Prostate gland (tissue), 2 donors: ENCODE measurements around the gene GUCY1A1. TPM values are rescaled to one million over a fixed set of nuclear protein-coding genes. Genes with fewer than 3 reads are reported as not detected.

ENCODE experiments used
- DNase-seq: peaks from one replicate; pipeline ENCODE4 v3.0.0-alpha.2; 2019; ENCODE audit warnings: low spot score
- H3K27ac ChIP-seq, 2 donors: fragments of 200-600 bp; sonication (generic); 2 replicates each; pipeline ENCODE4 v1.5.1; 2017 to 2019
- H3K27me3 ChIP-seq: fragments of 200-600 bp; sonication (generic); replicated peaks from 2 replicates; pipeline ENCODE4 v1.5.1; 2019; ENCODE audit not compliant: insufficient read depth
- H3K36me3 ChIP-seq, 2 donors: fragments of 200-600 bp; sonication (generic); 1 replicate in 1 of 2; 2 replicates in 1 of 2; pipeline versions ENCODE4 v1.5.1 to v1.8.1; 2017 to 2019
- H3K4me1 ChIP-seq: fragments of 200-600 bp; sonication (generic); replicated peaks from 2 replicates; pipeline ENCODE4 v1.5.1; 2019
- H3K4me3 ChIP-seq, 2 donors: fragments of 200-600 bp; sonication (generic); 2 replicates each; pipeline ENCODE4 v1.5.1; 2017 to 2019
- H3K9me3 ChIP-seq: fragments of 200-600 bp; sonication (generic); 2 replicates; pipeline ENCODE4 v1.5.1; 2017
- CTCF ChIP-seq, 4 experiments: fragments of 200-600 bp in 2 of 4; fragments of 450-650 bp in 2 of 4; sonication (generic) in 2 of 4; IDR thresholded peaks; 1 replicate in 3 of 4; 2 replicates in 1 of 4; pipeline ENCODE4 v1.5.1; 2016 to 2019; ENCODE audit warnings: antibody characterized with exemption in 4 of 4, mild to moderate bottlenecking in 2 of 4, moderate library complexity in 2 of 4
- POLR2A ChIP-seq: fragments of 450-650 bp; IDR thresholded peaks from one replicate; pipeline ENCODE4 v1.6.1; 2016; ENCODE audit warnings: antibody characterized with exemption, mild to moderate bottlenecking
- POLR2AphosphoS5 ChIP-seq: sonication (generic); formaldehyde crosslinking; IDR thresholded peaks from one replicate; pipeline ENCODE4 v1.6.1; 2017; ENCODE audit warnings: antibody characterized with exemption
- WGBS: methylation state at CpG from one replicate; pipeline ENCODE4 v1.1.5; 2018; 5-methylcytosine and 5-hydroxymethylcytosine counted together
- intact Hi-C: fragments of 100-400 bp; cut with DNase I; formaldehyde crosslinking; loops from one replicate; pipeline ENCODE4 v1.14.2; 2022
- total RNA-seq, 2 donors: library from RNA; depleted of rRNA; stranded (reverse); fragments of >200 nt; gene quantifications; one replicate each; pipeline ENCODE4 v1.1.0, GENCODE V29; 2016

The GUCY1A1 gene
- total RNA-seq, 2 donors from 2014 or later, result 49.8 to 103 TPM

GRCh38 chr4:155707251-155707650, 40.6 kb downstream of the GUCY1A1 start:
- Histone ChIP-seq H3K9me3 (no peaks in the 10 kb centered on the region), H3K27ac (no peak overlapping the region), H3K4me1 (no peaks in the 10 kb centered on the region), H3K27me3 (no peaks in the 10 kb centered on the region), H3K4me3 (no peak overlapping the region), H3K36me3 (no peaks in the 10 kb centered on the region)
- intact Hi-C loops, result no loop called here
- WGBS, result 93% methylated on average over 5 of the region's 5 CpGs
- DNase-seq, result no peak
- TF ChIP-seq POLR2A (no peak), POLR2AphosphoS5 (no peak), CTCF (IDR thresholded peaks at IDR 0.05) (no peak)

- no peaks in the 10 kb centered on the region for H3K27me3 ChIP-seq
- DNase-seq, result no peak
- H3K9me3 ChIP-seq, result no peaks in the 10 kb centered on the region
- no peaks in the 10 kb centered on the region for H3K4me1 ChIP-seq
- intact Hi-C loops, result no loop called here
- no peak overlapping the region for H3K27ac ChIP-seq
- no peak overlapping the region for H3K4me3 ChIP-seq
- TF ChIP-seq CTCF (IDR thresholded peaks at IDR 0.05) (no peak), POLR2AphosphoS5 (no peak), POLR2A (no peak)
- WGBS, result 100% methylated on average over 1 of the region's 1 CpG
- no peaks in the 10 kb centered on the region for H3K36me3 ChIP-seq
Measured at GRCh38 chr4:155708782-155709181, 42.1 kb downstream of the GUCY1A1 start.

GRCh38 chr4:155709918-155710317, 43.3 kb downstream of the GUCY1A1 start:
- Histone ChIP-seq H3K4me3 (no peak overlapping the region), H3K27me3 (no peaks in the 10 kb centered on the region), H3K36me3 (no peaks in the 10 kb centered on the region), H3K27ac (no peak overlapping the region), H3K4me1 (no peaks in the 10 kb centered on the region), H3K9me3 (no peaks in the 10 kb centered on the region)
- TF ChIP-seq POLR2A, result no peak
- no peak for TF ChIP-seq CTCF (IDR thresholded peaks at IDR 0.05)
- no peak for DNase-seq
- 73% methylated on average over 4 of the region's 4 CpGs for WGBS
- intact Hi-C loops, result no loop called here

GRCh38 chr4:155711556-155711955, 44.9 kb downstream of the GUCY1A1 start:
- intact Hi-C loops, result no loop called here
- H3K27me3 ChIP-seq, result no peaks in the 10 kb centered on the region
- H3K4me1 ChIP-seq, result no peaks in the 10 kb centered on the region
- no peak for TF ChIP-seq CTCF (IDR thresholded peaks at IDR 0.05)
- TF ChIP-seq POLR2A, result no peak
- TF ChIP-seq POLR2AphosphoS5, result no peak
- WGBS, result 57% methylated on average over 1 of the region's 1 CpG
- H3K27ac ChIP-seq, result no peak overlapping the region
- no peak overlapping the region for H3K4me3 ChIP-seq
- H3K36me3 ChIP-seq, result no peaks in the 10 kb centered on the region
- no peaks in the 10 kb centered on the region for H3K9me3 ChIP-seq
- no peak for DNase-seq

GRCh38 chr4:155712846-155713245, 46.2 kb downstream of the GUCY1A1 start:
- Histone ChIP-seq H3K4me1 (no peaks in the 10 kb centered on the region), H3K27ac (no peak overlapping the region), H3K9me3 (no peaks in the 10 kb centered on the region), H3K27me3 (no peaks in the 10 kb centered on the region), H3K36me3 (no peaks in the 10 kb centered on the region), H3K4me3 (no peak overlapping the region)
- intact Hi-C loops, result no loop called here
- no peak for DNase-seq
- TF ChIP-seq POLR2A, result no peak
- no peak for TF ChIP-seq POLR2AphosphoS5
- no peak for TF ChIP-seq CTCF (IDR thresholded peaks at IDR 0.05)
- WGBS, result 84% methylated on average over 3 of the region's 3 CpGs
